OCI-LY1 (cell line): ENCODE measurements around the gene CPXM2.

Experiments
- EZH2 ChIP-seq: fragments of 200-600 bp; sonication (generic), shearing (Covaris generic); IDR thresholded peaks from 2 replicates; pipeline ENCODE4 v1.8.0; 2017; ENCODE audit warnings: borderline replicate concordance, mixed run types, mild to moderate bottlenecking, antibody characterized with exemption, low read length, moderate library complexity, mixed read lengths
- TF ChIP-seq, protein P1 (sequence below): fragments of 200-600 bp; sonication (generic), shearing (Covaris generic); IDR thresholded peaks from 2 replicates; pipeline ENCODE4 v1.5.1; 2017; ENCODE audit warnings: mild to moderate bottlenecking, antibody characterized with exemption, low read length, moderate library complexity, mixed read lengths

DNA sequence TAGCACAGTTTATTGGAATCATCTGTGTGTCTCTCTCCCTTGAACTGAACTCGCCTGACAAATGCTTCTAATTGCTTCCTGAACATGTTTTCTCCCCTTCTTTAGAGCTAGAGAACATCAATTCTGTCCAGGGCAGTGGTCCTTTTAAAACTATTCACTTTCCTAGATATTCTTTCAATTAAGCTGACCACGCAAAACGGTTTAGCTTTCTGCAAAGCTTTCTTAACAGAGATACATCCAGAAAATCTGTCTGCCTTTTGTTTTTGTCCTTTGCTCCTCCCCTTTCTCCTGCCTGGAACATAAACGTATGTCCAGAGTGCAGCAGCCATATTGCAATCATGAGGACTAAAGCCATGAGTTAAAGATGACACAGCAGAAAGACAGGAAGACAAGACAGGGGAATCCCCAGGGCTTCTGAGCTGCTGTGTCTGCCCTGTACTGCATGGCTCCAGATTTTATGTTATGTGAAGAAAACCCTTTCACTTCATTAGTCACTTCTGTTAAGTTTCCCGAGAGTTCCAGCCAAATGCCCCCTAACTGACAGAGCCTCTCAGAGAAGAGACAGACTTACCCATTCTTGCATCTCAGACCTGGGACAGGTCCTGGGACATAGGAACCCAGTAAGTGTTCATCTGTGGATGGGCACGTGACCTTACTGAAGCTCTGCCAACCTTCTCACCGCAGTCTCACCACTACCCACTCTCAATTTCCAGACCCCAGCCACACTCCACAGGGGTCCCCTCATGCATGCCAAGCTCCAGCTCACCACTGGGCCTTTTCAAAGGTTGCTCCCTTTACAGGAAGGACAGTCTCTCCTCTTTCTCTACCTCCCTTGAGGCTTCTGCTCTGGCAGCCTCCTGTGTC, 35.0 kb upstream of the CPXM2 start:
- TF ChIP-seq, protein P1, sequence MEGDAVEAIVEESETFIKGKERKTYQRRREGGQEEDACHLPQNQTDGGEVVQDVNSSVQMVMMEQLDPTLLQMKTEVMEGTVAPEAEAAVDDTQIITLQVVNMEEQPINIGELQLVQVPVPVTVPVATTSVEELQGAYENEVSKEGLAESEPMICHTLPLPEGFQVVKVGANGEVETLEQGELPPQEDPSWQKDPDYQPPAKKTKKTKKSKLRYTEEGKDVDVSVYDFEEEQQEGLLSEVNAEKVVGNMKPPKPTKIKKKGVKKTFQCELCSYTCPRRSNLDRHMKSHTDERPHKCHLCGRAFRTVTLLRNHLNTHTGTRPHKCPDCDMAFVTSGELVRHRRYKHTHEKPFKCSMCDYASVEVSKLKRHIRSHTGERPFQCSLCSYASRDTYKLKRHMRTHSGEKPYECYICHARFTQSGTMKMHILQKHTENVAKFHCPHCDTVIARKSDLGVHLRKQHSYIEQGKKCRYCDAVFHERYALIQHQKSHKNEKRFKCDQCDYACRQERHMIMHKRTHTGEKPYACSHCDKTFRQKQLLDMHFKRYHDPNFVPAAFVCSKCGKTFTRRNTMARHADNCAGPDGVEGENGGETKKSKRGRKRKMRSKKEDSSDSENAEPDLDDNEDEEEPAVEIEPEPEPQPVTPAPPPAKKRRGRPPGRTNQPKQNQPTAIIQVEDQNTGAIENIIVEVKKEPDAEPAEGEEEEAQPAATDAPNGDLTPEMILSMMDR = no peak
- no peak for TF ChIP-seq EZH2
